IMR-90 (cell line): ENCODE results near the gene PKP3. TPM values are rescaled to one million over a fixed set of nuclear protein-coding genes. Genes with fewer than 3 reads are reported as not detected.

Source experiments
- ATAC-seq: fragments of 200-7000 bp; cut with Tn5 transposase; 2 replicates; pipeline ENCODE4 v1.9.1; 2020; ENCODE audit warnings: low read depth, mild to moderate bottlenecking, moderate library complexity
- BruUV-seq: library from RNA; stranded (reverse); fragments of 400-500 nt; replicated peaks from 2 replicates; lab custom pipeline; 2021; lab: Mats Ljungman, UMichigan
- CTCF ChIA-PET: fragments of 300-600 bp; formaldehyde crosslinking; extraction: SDS; loops from one replicate; lab custom pipeline; 2021; ENCODE audit warnings: antibody characterized with exemption; lab: Yijun Ruan, JAX
- POLR2A ChIA-PET: fragments of 300-600 bp; sonication (Branson Sonifier 250); formaldehyde crosslinking; loops from one replicate; lab custom pipeline; 2022; ENCODE audit warnings: antibody characterized with exemption; ENCODE audit not compliant: unreplicated experiment; lab: Charles Lee
- DNase-seq: peaks from one replicate; pipeline ENCODE4 v3.0.0; 2013
- H2AFZ ChIP-seq: replicated peaks from 2 replicates; pipeline ENCODE3; 2013; ENCODE audit warnings: low read length, mild to moderate bottlenecking; ENCODE audit not compliant: poor library complexity
- H2AK5ac ChIP-seq: 2 replicates; pipeline ENCODE4 v1.6.1; 2013; ENCODE audit warnings: low read depth, low read length, inconsistent platforms
- H2AK9ac ChIP-seq: replicated peaks from 2 replicates; pipeline ENCODE3; 2013; ENCODE audit warnings: mild to moderate bottlenecking, low read depth, low read length, moderate library complexity; ENCODE audit not compliant: poor library complexity
- H2BK120ac ChIP-seq: 2 replicates; pipeline ENCODE4 v1.6.1; 2013; ENCODE audit warnings: low read depth, low read length, inconsistent platforms
- H2BK15ac ChIP-seq: 3 replicates; pipeline ENCODE4 v1.6.1; 2013; ENCODE audit warnings: low read depth, low read length, inconsistent platforms
- H2BK20ac ChIP-seq: 2 replicates; pipeline ENCODE4 v1.6.1; 2013; ENCODE audit warnings: low read depth, mild to moderate bottlenecking, inconsistent platforms, low read length, moderate library complexity
- H2BK5ac ChIP-seq: 2 replicates; pipeline ENCODE4 v1.6.1; 2013; ENCODE audit warnings: mild to moderate bottlenecking, low read depth, low read length, inconsistent platforms; ENCODE audit not compliant: poor library complexity, severe bottlenecking
- H3K14ac ChIP-seq: replicated peaks from 2 replicates; pipeline ENCODE4 v1.6.1; 2013; ENCODE audit warnings: low read depth, low read length, inconsistent platforms
- H3K18ac ChIP-seq: 2 replicates; pipeline ENCODE4 v1.6.1; 2013; ENCODE audit warnings: low read depth, low read length, control low read depth
- H3K23ac ChIP-seq: 2 replicates; pipeline ENCODE4 v1.6.1; 2013; ENCODE audit warnings: low read depth, low read length, inconsistent platforms
- H3K27ac ChIP-seq: 2 replicates; pipeline ENCODE4 v1.5.1; 2013; ENCODE audit warnings: mild to moderate bottlenecking, control low read depth, low read length; ENCODE audit not compliant: insufficient read depth
- H3K27me3 ChIP-seq: 2 replicates; pipeline ENCODE4 v1.6.1; 2013; ENCODE audit warnings: low read length; ENCODE audit not compliant: control insufficient read depth, insufficient read depth
- H3K36me3 ChIP-seq: 2 replicates; pipeline ENCODE4 v1.6.1; 2013; ENCODE audit warnings: low read length, mixed read lengths; ENCODE audit not compliant: control insufficient read depth, insufficient read depth
- H3K4ac ChIP-seq: 2 replicates; pipeline ENCODE4 v1.6.1; 2013; ENCODE audit warnings: low read depth, low read length, inconsistent platforms
- H3K4me1 ChIP-seq: 2 replicates; pipeline ENCODE4 v1.6.1; 2013; ENCODE audit warnings: low read length, mixed read lengths; ENCODE audit not compliant: control insufficient read depth, insufficient read depth
- H3K4me2 ChIP-seq: 2 replicates; pipeline ENCODE4 v1.6.1; 2013; ENCODE audit warnings: low read depth, mild to moderate bottlenecking, control low read depth, low read length, moderate library complexity
- H3K4me3 ChIP-seq: 2 replicates; pipeline ENCODE4 v1.5.1; 2013; ENCODE audit warnings: low read depth, mild to moderate bottlenecking, control low read depth, low read length, moderate library complexity; ENCODE audit not compliant: insufficient read depth
- H3K56ac ChIP-seq: 2 replicates; pipeline ENCODE4 v1.6.1; 2013; ENCODE audit warnings: low read length, inconsistent platforms; ENCODE audit not compliant: insufficient read depth; ENCODE audit errors: extremely low read depth
- H3K79me1 ChIP-seq, 2 experiments: 2 replicates each; pipeline ENCODE4 v1.6.1; 2013; ENCODE audit warnings: low read length in 2 of 2, inconsistent platforms in 1 of 2, low read depth in 1 of 2
- H3K9ac ChIP-seq: 2 replicates; pipeline ENCODE4 v1.6.1; 2013; ENCODE audit warnings: low read depth, low read length, control low read depth
- H3K9me1 ChIP-seq: 2 replicates; pipeline ENCODE4 v1.6.1; 2013; ENCODE audit warnings: low read length, inconsistent platforms; ENCODE audit not compliant: insufficient read depth
- H3K9me3 ChIP-seq: 2 replicates; pipeline ENCODE4 v1.6.1; 2013; ENCODE audit warnings: low read length; ENCODE audit not compliant: control insufficient read depth, insufficient read depth
- H4K20me1 ChIP-seq: 2 replicates; pipeline ENCODE4 v1.6.1; 2013; ENCODE audit warnings: low read length, inconsistent platforms; ENCODE audit not compliant: insufficient read depth
- H4K5ac ChIP-seq: 2 replicates; pipeline ENCODE4 v1.6.1; 2013; ENCODE audit warnings: mild to moderate bottlenecking, low read depth, low read length, control low read depth
- H4K8ac ChIP-seq, 2 experiments: 2 replicates each; pipeline ENCODE4 v1.6.1; 2013; ENCODE audit warnings: low read depth in 2 of 2, low read length in 2 of 2, control low read depth in 1 of 2, inconsistent platforms in 1 of 2
- H4K91ac ChIP-seq: 2 replicates; pipeline ENCODE4 v1.6.1; 2013; ENCODE audit warnings: low read depth, low read length, inconsistent platforms; ENCODE audit not compliant: insufficient read depth
- CHD1 ChIP-seq: IDR thresholded peaks from 2 replicates; pipeline ENCODE4 v1.6.1; 2012; ENCODE audit warnings: low read depth, low read length, improper control_type of control experiment
- CTCF ChIP-seq: conservative IDR thresholded peaks from 2 replicates; pipeline ENCODE4 v1.5.1; 2012; ENCODE audit warnings: mild to moderate bottlenecking, low read depth, low read length, improper control_type of control experiment
- FOS ChIP-seq: fragments of 150-350 bp; IDR thresholded peaks from 2 replicates; pipeline ENCODE4 v1.6.1; 2016; ENCODE audit warnings: low read depth, low read length
- MAFK ChIP-seq: IDR thresholded peaks from 2 replicates; pipeline ENCODE4 v1.6.1; 2012; ENCODE audit warnings: low read depth, low read length, improper control_type of control experiment
- POLR2A ChIP-seq: IDR thresholded peaks from 2 replicates; pipeline ENCODE4 v1.6.1; 2012; ENCODE audit warnings: mild to moderate bottlenecking, low read depth, low read length
- RFX5 ChIP-seq: IDR thresholded peaks from 2 replicates; pipeline ENCODE4 v1.8.0; 2012; ENCODE audit warnings: low read depth, mild to moderate bottlenecking, low read length, moderate library complexity
- SMC3 ChIP-seq: fragments of 150-350 bp; IDR thresholded peaks from 2 replicates; pipeline ENCODE4 v1.6.1; 2016; ENCODE audit warnings: low read depth, mild to moderate bottlenecking, antibody characterized with exemption, low read length, moderate library complexity
- WGBS, 2 experiments: methylation state at CpG; one replicate each; pipeline versions ENCODE4 v1.1.5 to v1.1.7; 2013; ENCODE audit warnings: missing lambda C conversion rate in 2 of 2; ENCODE audit not compliant: insufficient read length in 1 of 2; ENCODE audit errors: extremely low coverage in 2 of 2; 5-methylcytosine and 5-hydroxymethylcytosine counted together
- dilution Hi-C: fragments of 300-500 bp; cut with HindIII; formaldehyde crosslinking; loops from one replicate; pipeline ENCODE4 v1.14.3; 2018; ENCODE audit warnings: low sequenced_read_pairs; ENCODE audit not compliant: unreplicated experiment
- in situ Hi-C: fragments of 300-500 bp; cut with MboI; formaldehyde crosslinking; loops from 3 replicates; pipeline ENCODE4 v1.14.3; 2019; ENCODE audit warnings: low sequenced_read_pairs, inconsistent platforms, mixed read lengths
- intact Hi-C: fragments of 100-400 bp; cut with micrococcal nuclease; formaldehyde crosslinking; loops from 2 replicates; pipeline ENCODE4 v1.10.0; 2022
- polyA plus RNA-seq, 3 experiments: library from polyadenylated mRNA; depleted of rRNA; stranded (reverse); fragments of >200 nt; gene quantifications; 2 replicates each; pipeline ENCODE4 v1.2.3, GENCODE V29; 2012; ENCODE audit warnings: low replicate concordance in 1 of 3
- total RNA-seq: library from RNA; depleted of rRNA; stranded (reverse); fragments of >200 nt; gene quantifications from 2 replicates; pipeline ENCODE4 v1.2.3, GENCODE V29; 2012

The PKP3 gene
- total and polyA plus RNA-seq, 2 of the 4 experiments (the other 2 are of a cell fraction): 1.5 to 2.2 TPM

DNA sequence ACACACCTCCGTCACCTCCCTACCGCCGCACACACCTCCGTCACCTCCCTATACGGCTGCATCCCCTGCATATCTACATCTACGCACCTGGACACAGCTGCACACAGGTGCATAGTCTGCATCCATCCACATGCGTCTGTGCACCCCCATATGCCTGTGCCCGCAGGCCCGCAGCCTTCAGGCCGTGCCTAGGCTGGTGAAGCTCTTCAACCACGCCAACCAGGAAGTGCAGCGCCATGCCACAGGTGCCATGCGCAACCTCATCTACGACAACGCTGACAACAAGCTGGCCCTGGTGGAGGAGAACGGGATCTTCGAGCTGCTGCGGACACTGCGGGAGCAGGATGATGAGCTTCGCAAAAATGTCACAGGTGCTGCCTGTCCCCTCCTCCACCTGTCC is 4.8 kb downstream of the PKP3 start:
- H3K79me1 ChIP-seq: no peaks in the 10 kb centered on the region
- no peak overlapping the region for H3K18ac ChIP-seq
- 98% methylated on average over 13 of the region's 20 CpGs; no CpG with 5 or more reads in 1 of the 2 experiments for WGBS, 2 experiments
- H3K4me2 ChIP-seq: no peak overlapping the region
- H3K4me3 ChIP-seq: no peak overlapping the region
- no peak overlapping the region for H2AK9ac ChIP-seq
- H2BK5ac ChIP-seq: no peak overlapping the region
- no peak overlapping the region for H4K8ac ChIP-seq
- peaks cover 13% of the 10 kb centered on the region for H3K4me1 ChIP-seq
- H3K56ac ChIP-seq: no peak overlapping the region
- H4K20me1 ChIP-seq: no peaks in the 10 kb centered on the region
- H3K36me3 ChIP-seq: no peaks in the 10 kb centered on the region
- no peak overlapping the region for H2AK5ac ChIP-seq
- no peak overlapping the region for H2BK20ac ChIP-seq
- no peak for DNase-seq
- no peak overlapping the region for H3K4ac ChIP-seq
- H3K23ac ChIP-seq: no peak overlapping the region
- POLR2A ChIA-PET: interaction anchor here (0.6 kb wide), 1 partner anchor 163 kb away, joined by 3 read pairs; no protein-coding TSS in a partner anchor
- no peak for TF ChIP-seq FOS
- TF ChIP-seq MAFK: no peak
- no peak for TF ChIP-seq CHD1
- TF ChIP-seq CTCF: no peak
- no peak for TF ChIP-seq RFX5
- TF ChIP-seq SMC3: no peak
- no peak for TF ChIP-seq POLR2A
- no TSS peak for BruUV-seq
- H4K5ac ChIP-seq: no peak overlapping the region
- no peak overlapping the region for H3K27ac ChIP-seq
- CTCF ChIA-PET: no interaction called here
- H3K9me1 ChIP-seq: peaks cover 2% of the 10 kb centered on the region; the same call in 1 of the 2 replicates
- H3K9me3 ChIP-seq: peaks cover 5% of the 10 kb centered on the region; the same call in 1 of the 2 replicates
- no peak overlapping the region for H2BK120ac ChIP-seq
- H2AFZ ChIP-seq: no peak overlapping the region
- no peak for ATAC-seq
- H3K27me3 ChIP-seq: peaks cover 16% of the 10 kb centered on the region
- dilution Hi-C loops (no loop called here), in situ Hi-C loops (no loop called here), intact Hi-C loops (no loop called here)
- H2BK15ac ChIP-seq: no peak overlapping the region
- no peak overlapping the region for H3K14ac ChIP-seq
- no peak overlapping the region for H3K9ac ChIP-seq
- no peak overlapping the region for H4K91ac ChIP-seq
